Measurements from ENCODE around the gene ARSB. TPM values are rescaled to one million over a fixed set of nuclear protein-coding genes. Genes with fewer than 3 reads are reported as not detected.

ARSB gene
- total RNA-seq, 1 experiment from 2014 or later, result 11.4 TPM

DNA sequence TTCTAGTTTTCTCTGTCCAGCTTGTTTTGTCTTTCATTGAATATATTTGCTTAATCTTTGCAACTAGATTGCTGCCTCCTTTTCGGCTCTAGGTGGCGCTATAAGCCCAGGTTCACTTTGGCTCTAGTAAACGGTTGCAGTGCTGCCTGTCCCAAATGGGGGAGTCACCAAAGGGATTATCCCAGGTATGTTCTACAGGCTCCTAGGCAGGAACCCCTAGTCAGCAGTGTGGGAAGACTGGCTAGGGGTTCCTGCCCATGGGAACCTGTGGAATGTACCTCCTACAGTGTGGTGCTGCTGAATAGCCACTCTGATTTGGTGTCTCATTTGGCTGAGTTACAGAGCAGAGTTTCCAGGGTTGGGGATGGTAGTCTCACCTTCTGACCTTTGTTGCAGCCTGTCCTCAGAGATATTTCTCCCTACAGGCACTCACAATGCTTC is 85.2 kb downstream of the ARSB start:
- no peak overlapping the region for H3K18ac ChIP-seq (ENCODE audit: insufficient read length, low read depth, low read length)
- H2BK5ac ChIP-seq (ENCODE audit: insufficient read length, low read length), result no peak overlapping the region
- TF ChIP-seq CTCF (conservative IDR thresholded peaks at IDR 0.05), result peak; percentile 97
- WGBS (ENCODE audit: extremely low coverage, insufficient read length, low lambda C conversion rate), result no CpG with 5 or more reads among the region's 3 CpGs
- no peak overlapping the region for H3T11ph ChIP-seq (ENCODE audit: low read length)
- H3K4ac ChIP-seq (ENCODE audit: low read depth, low read length), result no peak overlapping the region
- Mint-ChIP-seq H3K27ac (peak overlapping the region in 1 of 3 experiments; percentile 42; a peak in 1 of 7 replicates), H3K4me3 (no peak overlapping the region), H3K27me3 (ENCODE audit: low read depth) (no peaks in the 10 kb centered on the region), H3K36me3 (ENCODE audit: insufficient read depth in 1 of 3, low read depth in 3 of 3) (no peaks in the 10 kb centered on the region), H3K9me3 (no peaks in the 10 kb centered on the region), H3K4me1 (peaks cover 8 to 10% of the 10 kb centered on the region in 2 experiments)
- H4K20me1 ChIP-seq (ENCODE audit: control insufficient read depth, insufficient read depth, insufficient read length), result no peaks in the 10 kb centered on the region
- H2BK120ac ChIP-seq (ENCODE audit: low read depth, low read length, poor library complexity, severe bottlenecking), result no peak overlapping the region
- H3K4me2 ChIP-seq (ENCODE audit: insufficient read depth, insufficient read length, low read length), result no peak overlapping the region
- H3K14ac ChIP-seq (ENCODE audit: insufficient read depth, low read length), result no peak overlapping the region
- peak; percentile 71 for DNase-seq
- no peak overlapping the region for H3K23ac ChIP-seq (ENCODE audit: insufficient read length, low read depth, low read length)
- no peak overlapping the region for H2AK5ac ChIP-seq (ENCODE audit: insufficient read length, low read length)
- no peaks in the 10 kb centered on the region for H3K9me3 ChIP-seq (ENCODE audit: control insufficient read depth, low read depth, low read length)
- H4K5ac ChIP-seq (ENCODE audit: insufficient read length, low read depth, low read length), result no peak overlapping the region
- no peak overlapping the region for H4K8ac ChIP-seq (replicated peaks; ENCODE audit: insufficient read length, low read depth, low read length)
- H3K23me2 ChIP-seq (ENCODE audit: insufficient read length, low read depth, low read length, poor library complexity, severe bottlenecking), result no peaks in the 10 kb centered on the region
- H3K79me1 ChIP-seq (ENCODE audit: insufficient read depth, low read depth, low read length, poor library complexity, severe bottlenecking), result no peaks in the 10 kb centered on the region
- H4K91ac ChIP-seq (ENCODE audit: insufficient read length, low read depth, low read length), result no peak overlapping the region
- no peak overlapping the region for H3K27ac ChIP-seq (ENCODE audit: insufficient read length, low read depth, low read length)
- H2BK15ac ChIP-seq (ENCODE audit: low read depth, low read length), result no peak overlapping the region
- H2AFZ ChIP-seq (ENCODE audit: low read length), result no peak overlapping the region
- H3K79me2 ChIP-seq (ENCODE audit: insufficient read depth, low read length), result no peaks in the 10 kb centered on the region
- no peak overlapping the region for H3K56ac ChIP-seq (ENCODE audit: insufficient read length, low read depth, low read length)
- H3K4me1 ChIP-seq (ENCODE audit: insufficient read depth, low read length), result no peaks in the 10 kb centered on the region
- H2BK20ac ChIP-seq (ENCODE audit: low read depth, low read length, poor library complexity, severe bottlenecking), result no peak overlapping the region
- H3K27me3 ChIP-seq (ENCODE audit: insufficient read depth, low read length), result no peaks in the 10 kb centered on the region
- no peak overlapping the region for H3K9ac ChIP-seq (ENCODE audit: extremely low read depth, insufficient read length, low read length)
- no peak overlapping the region for H2BK12ac ChIP-seq (ENCODE audit: insufficient read length, low read depth, low read length)

Measured in H9 (cell line).